Measurements from ENCODE around the gene HEATR5A.

- TF ChIP-seq EZH2 (IDR thresholded peaks at IDR 0.05; ENCODE audit: borderline replicate concordance, insufficient read depth, low read depth, low read length, poor library complexity, severe bottlenecking): no peak
- TF ChIP-seq CTCF (IDR thresholded peaks at IDR 0.05): no peak
Measured at GRCh38 chr14:31336646-31337045, 83.7 kb downstream of the HEATR5A start.
